Subcutaneous adipose tissue (tissue), 4 donors: ENCODE measurements around the gene PPARG. TPM values are rescaled to one million over a fixed set of nuclear protein-coding genes. Genes with fewer than 3 reads are reported as not detected.

Source experiments
- CTCF ChIP-seq: fragments of 450-650 bp; IDR thresholded peaks from one replicate; pipeline ENCODE4 v1.5.1; 2016; ENCODE audit warnings: low read depth, mild to moderate bottlenecking, control low read depth, antibody characterized with exemption, moderate library complexity
- total RNA-seq, 4 donors: library from RNA; depleted of rRNA; stranded (reverse); fragments of >200 nt; gene quantifications; one replicate each; pipeline ENCODE4 v1.1.0, GENCODE V29; 2016

PPARG gene
- total RNA-seq, 4 donors from 2014 or later, result 223 to 357 (median 337) TPM

- TF ChIP-seq CTCF, result no peak
These were observed 183.9 kb downstream of the PPARG start for GRCh38 chr3:12472796-12473195.

- no peak for TF ChIP-seq CTCF
These were observed 184.6 kb downstream of the PPARG start for GRCh38 chr3:12473511-12473910.

GRCh38 chr3:12476238-12476897 is 187.5 kb downstream of the PPARG start:
- no peak for TF ChIP-seq CTCF

- no peak for TF ChIP-seq CTCF
These were observed 188.4 kb downstream of the PPARG start for GRCh38 chr3:12477256-12477655.

GRCh38 chr3:12478326-12478725 is 189.5 kb downstream of the PPARG start:
- no peak for TF ChIP-seq CTCF

GRCh38 chr3:12479919-12480427 is 191.1 kb downstream of the PPARG start:
- no peak for TF ChIP-seq CTCF

GRCh38 chr3:12483410-12483809 is 194.5 kb downstream of the PPARG start:
- TF ChIP-seq CTCF, result no peak
